Spleen (tissue), 11 donors: ENCODE measurements around the gene UBAP2L. TPM values are rescaled to one million over a fixed set of nuclear protein-coding genes. Genes with fewer than 3 reads are reported as not detected.

Experiments used
- DNase-seq: peaks from one replicate; pipeline ENCODE4 v3.0.0-alpha.2; 2020
- H3K27ac ChIP-seq, 8 donors: fragments of 200-600 bp; sonication (generic) in 7 of 8; 1 replicate in 4 of 8; 2 replicates in 4 of 8; pipeline versions ENCODE4 v1.5.0 to v1.8.0; 2016 to 2021; ENCODE audit warnings: inconsistent platforms in 4 of 8, mild to moderate bottlenecking in 4 of 8, moderate library complexity in 1 of 8
- H3K27me3 ChIP-seq, 7 donors: fragments of 200-600 bp; sonication (generic) in 6 of 7; replicated peaks in 1 of 7; 1 replicate in 4 of 7; 2 replicates in 3 of 7; pipeline versions ENCODE4 v1.5.0 to v1.8.0; 2016 to 2021; ENCODE audit warnings: inconsistent platforms in 3 of 7, mild to moderate bottlenecking in 1 of 7
- H3K36me3 ChIP-seq, 6 donors: fragments of 200-600 bp; sonication (generic) in 5 of 6; 1 replicate in 4 of 6; 2 replicates in 2 of 6; pipeline versions ENCODE4 v1.5.0 to v1.8.0; 2016 to 2021; ENCODE audit warnings: inconsistent platforms in 2 of 6
- H3K4me1 ChIP-seq, 6 donors: fragments of 200-600 bp; sonication (generic) in 5 of 6; 1 replicate in 3 of 6; 2 replicates in 3 of 6; pipeline versions ENCODE4 v1.5.0 to v1.8.0; 2016 to 2021; ENCODE audit warnings: inconsistent platforms in 3 of 6
- H3K4me3 ChIP-seq, 8 donors: fragments of 200-600 bp; sonication (generic) in 7 of 8; 1 replicate in 4 of 8; 2 replicates in 4 of 8; pipeline versions ENCODE4 v1.5.0 to v1.8.0; 2016 to 2021; ENCODE audit warnings: inconsistent platforms in 4 of 8, mild to moderate bottlenecking in 4 of 8, moderate library complexity in 2 of 8
- H3K9me3 ChIP-seq, 8 donors: fragments of 200-600 bp; sonication (generic) in 7 of 8; 1 replicate in 4 of 8; 2 replicates in 4 of 8; pipeline versions ENCODE4 v1.5.0 to v1.8.0; 2016 to 2021; ENCODE audit warnings: inconsistent platforms in 4 of 8
- CTCF ChIP-seq, 11 experiments: fragments of 200-600 bp in 7 of 11; fragments of 450-650 bp in 4 of 11; sonication (generic) in 4 of 11; IDR thresholded peaks in 8 of 11; conservative IDR thresholded peaks in 3 of 11; 1 replicate in 7 of 11; 2 replicates in 4 of 11; pipeline versions ENCODE4 v1.4.0 to v1.8.0; 2016 to 2021; ENCODE audit warnings: antibody characterized with exemption in 11 of 11, inconsistent platforms in 4 of 11, mild to moderate bottlenecking in 1 of 11
- POLR2A ChIP-seq, 3 donors: fragments of 450-650 bp; IDR thresholded peaks; one replicate each; pipeline ENCODE4 v1.5.1; 2017; ENCODE audit warnings: antibody characterized with exemption in 3 of 3, mild to moderate bottlenecking in 1 of 3
- POLR2AphosphoS5 ChIP-seq, 3 donors: sonication (generic); formaldehyde crosslinking; IDR thresholded peaks; one replicate each; pipeline ENCODE4 v1.5.1; 2017; ENCODE audit warnings: antibody characterized with exemption in 3 of 3
- WGBS, 5 donors: extraction: QIAGEN DNeasy Blood & Tissue Kit in 3 of 5; methylation state at CpG; one replicate each; pipeline versions ENCODE4 v1.1.5 to v1.1.7; 2013 to 2018; 5-methylcytosine and 5-hydroxymethylcytosine counted together
- intact Hi-C: fragments of 100-400 bp; cut with DNase I; formaldehyde crosslinking; loops from one replicate; pipeline ENCODE4 v1.15.0; 2023; ENCODE audit warnings: low total_unique reads
- polyA plus RNA-seq, 3 donors: library from polyadenylated mRNA; stranded (reverse); fragments of 200-250 nt; gene quantifications; one replicate each; pipeline ENCODE4 v1.2.1, GENCODE V29; 2013
- total RNA-seq, 7 donors: library from RNA; depleted of rRNA in 3 of 7; stranded (reverse); fragments of >200 nt in 3 of 7; fragmentation: NEBNext Ultra II Directional in 4 of 7; extraction: Animal tissue kit (Norgen Biotek cat#: 25700) in 4 of 7; gene quantifications; one replicate each; pipeline versions ENCODE4 v1.1.0 to v1.2.1, GENCODE V29; 2016 to 2021
- donor health status: healthy with polysubstance abuse.
- donor health status: DM: no; HTN: no; CAD: no; lungs with moderate emphysema.
- donor health status: DM: no; HTN: no; CAD: no.
- donor health status: Bipolar disorder and iron deficiency.
- donor health status: healthy.
- donor health status: DM: no; HTN: no; CAD: no.
- donor health status: DM: yes; HTN: yes; CAD: no.

UBAP2L gene
- total and polyA plus RNA-seq, 10 donors, result 36.8 to 156 (median 97.2) TPM

- H3K4me3 ChIP-seq, result no peak overlapping the region
- no peak for DNase-seq
- whole genome bisulfite sequencing, 5 donors, result 89 to 98% (median 97%) methylated on average over 2 of the region's 2 CpGs
- peaks cover 0 to 100% (median 91%) of the 10 kb centered on the region in 6 donors for H3K36me3 ChIP-seq
- intact Hi-C loops, result no loop called here
- no peaks in the 10 kb centered on the region for H3K27me3 ChIP-seq
- no peak overlapping the region for H3K27ac ChIP-seq
- peaks cover 0 to 16% (median 0%) of the 10 kb centered on the region in 6 donors for H3K4me1 ChIP-seq
- H3K9me3 ChIP-seq, result no peaks in the 10 kb centered on the region
- TF ChIP-seq CTCF (IDR thresholded peaks at IDR 0.05 in 8 of 11, conservative IDR thresholded peaks at IDR 0.05 in 3 of 11), result no peak
- TF ChIP-seq POLR2A (IDR thresholded peaks at IDR 0.05), result no peak
- no peak for TF ChIP-seq POLR2AphosphoS5 (IDR thresholded peaks at IDR 0.05)
These were observed 16.7 kb downstream of the UBAP2L start for GRCh38 chr1:154237435-154237834.

GRCh38 chr1:154237880-154238506 is 17.2 kb downstream of the UBAP2L start:
- no peak overlapping the region for H3K4me3 ChIP-seq
- TF ChIP-seq POLR2A (IDR thresholded peaks at IDR 0.05) (no peak), CTCF (IDR thresholded peaks at IDR 0.05 in 8 of 11, conservative IDR thresholded peaks at IDR 0.05 in 3 of 11) (no peak), POLR2AphosphoS5 (IDR thresholded peaks at IDR 0.05) (no peak)
- peaks cover 0 to 16% (median 0%) of the 10 kb centered on the region in 6 donors for H3K4me1 ChIP-seq
- 92 to 95% (median 93%) methylated on average over 6 of the region's 6 CpGs for WGBS, 5 donors
- no peaks in the 10 kb centered on the region for H3K27me3 ChIP-seq
- H3K9me3 ChIP-seq, result no peaks in the 10 kb centered on the region
- intact Hi-C loops, result no loop called here
- DNase-seq, result no peak
- peaks cover 0 to 100% (median 90%) of the 10 kb centered on the region in 6 donors for H3K36me3 ChIP-seq
- H3K27ac ChIP-seq, result no peak overlapping the region

- peaks cover 0 to 16% (median 0%) of the 10 kb centered on the region in 6 donors for H3K4me1 ChIP-seq
- no peak overlapping the region for H3K4me3 ChIP-seq
- no peaks in the 10 kb centered on the region for H3K27me3 ChIP-seq
- no peak overlapping the region for H3K27ac ChIP-seq
- WGBS, 5 donors, result 87 to 95% (median 90%) methylated on average over 3 of the region's 3 CpGs
- no peaks in the 10 kb centered on the region for H3K9me3 ChIP-seq
- TF ChIP-seq POLR2A (IDR thresholded peaks at IDR 0.05), result no peak
- TF ChIP-seq POLR2AphosphoS5 (IDR thresholded peaks at IDR 0.05), result no peak
- no peak for TF ChIP-seq CTCF (IDR thresholded peaks at IDR 0.05 in 8 of 11, conservative IDR thresholded peaks at IDR 0.05 in 3 of 11)
- intact Hi-C loops, result no loop called here
- no peak for DNase-seq
- peaks cover 0 to 100% (median 91%) of the 10 kb centered on the region in 6 donors for H3K36me3 ChIP-seq
These were observed 18.7 kb downstream of the UBAP2L start for GRCh38 chr1:154239491-154239890.

GRCh38 chr1:154240294-154240833 is 19.6 kb downstream of the UBAP2L start:
- no peak overlapping the region for H3K4me3 ChIP-seq
- peaks cover 0 to 100% (median 91%) of the 10 kb centered on the region in 6 donors for H3K36me3 ChIP-seq
- no peak overlapping the region for H3K27ac ChIP-seq
- intact Hi-C loops, result no loop called here
- 90 to 98% (median 93%) methylated on average over 3 of the region's 3 CpGs for WGBS, 5 donors
- H3K27me3 ChIP-seq, result no peaks in the 10 kb centered on the region
- TF ChIP-seq POLR2AphosphoS5 (IDR thresholded peaks at IDR 0.05), result no peak
- TF ChIP-seq POLR2A (IDR thresholded peaks at IDR 0.05), result no peak
- TF ChIP-seq CTCF (IDR thresholded peaks at IDR 0.05 in 8 of 11, conservative IDR thresholded peaks at IDR 0.05 in 3 of 11), result no peak
- no peaks in the 10 kb centered on the region for H3K9me3 ChIP-seq
- peaks cover 0 to 16% (median 0%) of the 10 kb centered on the region in 6 donors for H3K4me1 ChIP-seq
- no peak for DNase-seq
